H1 (cell line): ENCODE data around the gene BRMS1. TPM values are rescaled to one million over a fixed set of nuclear protein-coding genes. Genes with fewer than 3 reads are reported as not detected.

Experiments
- CTCF ChIA-PET: fragments of 300-600 bp; sonication (Branson Sonifier 250); formaldehyde crosslinking; loops from one replicate; lab custom pipeline; 2021; ENCODE audit not compliant: partially characterized antibody; lab: Charles Lee
- POLR2A ChIA-PET: fragments of 300-600 bp; sonication (Branson Sonifier 250); formaldehyde crosslinking; loops from one replicate; lab custom pipeline; 2021; ENCODE audit warnings: inconsistent platforms; ENCODE audit not compliant: partially characterized antibody; lab: Charles Lee
- DNase-seq, 2 experiments: peaks; one replicate each; pipeline versions ENCODE4 v3.0.0 to v3.0.0-alpha.2; 2010 to 2022; ENCODE audit warnings: low spot score in 2 of 2, low read depth in 1 of 2, mixed read lengths in 1 of 2
- FAIRE-seq: peaks from 2 replicates; lab custom pipeline; 2011; peaks lifted over from hg19 to GRCh38; lab: Jason Lieb, UNC
- H2AFZ ChIP-seq: 2 replicates; pipeline ENCODE4 v1.8.1; 2012; ENCODE audit warnings: low read length, inconsistent platforms
- H2AK5ac ChIP-seq: 2 replicates; pipeline ENCODE4 v1.6.1; 2013; ENCODE audit warnings: low read depth, low read length
- H2BK120ac ChIP-seq: replicated peaks from 2 replicates; pipeline ENCODE3; 2013; ENCODE audit warnings: low read depth, low read length, inconsistent platforms
- H2BK12ac ChIP-seq: 2 replicates; pipeline ENCODE4 v1.6.1; 2013; ENCODE audit warnings: low read depth, low read length
- H2BK15ac ChIP-seq: 2 replicates; pipeline ENCODE4 v1.6.1; 2013; ENCODE audit warnings: low read length
- H2BK20ac ChIP-seq: 2 replicates; pipeline ENCODE4 v1.6.1; 2013; ENCODE audit warnings: low read length
- H2BK5ac ChIP-seq: 2 replicates; pipeline ENCODE4 v1.6.1; 2013; ENCODE audit warnings: low read depth, low read length
- H3K14ac ChIP-seq: 2 replicates; pipeline ENCODE4 v1.6.1; 2013; ENCODE audit warnings: inconsistent platforms; ENCODE audit not compliant: insufficient read length
- H3K18ac ChIP-seq: 2 replicates; pipeline ENCODE4 v1.6.1; 2013; ENCODE audit warnings: low read length; ENCODE audit errors: extremely low read depth
- H3K23ac ChIP-seq: 2 replicates; pipeline ENCODE4 v1.6.1; 2013; ENCODE audit warnings: inconsistent platforms; ENCODE audit not compliant: insufficient read length
- H3K23me2 ChIP-seq: 2 replicates; pipeline ENCODE4 v1.6.1; 2013; ENCODE audit warnings: low read depth, low read length
- H3K27ac ChIP-seq: 2 replicates; pipeline ENCODE4 v1.6.1; 2011; ENCODE audit warnings: low read depth, low read length, inconsistent platforms
- H3K27me3 ChIP-seq, 4 experiments: replicated peaks in 1 of 4; 1 replicate in 1 of 4; 2 replicates in 3 of 4; pipeline versions ENCODE4 v1.6.1 to v1.8.1; 2011 to 2013; ENCODE audit warnings: low read length in 3 of 4, mild to moderate bottlenecking in 3 of 4, inconsistent platforms in 2 of 4, mixed read lengths in 2 of 4, moderate library complexity in 1 of 4; ENCODE audit not compliant: control insufficient read depth in 3 of 4, insufficient read depth in 3 of 4; ENCODE audit errors: extremely low read depth in 1 of 4
- H3K36me3 ChIP-seq, 4 experiments: 2 replicates each; pipeline versions ENCODE4 v1.6.1 to v1.8.1; 2011 to 2013; ENCODE audit warnings: mild to moderate bottlenecking in 4 of 4, low read length in 3 of 4, moderate library complexity in 2 of 4, control low read depth in 1 of 4, inconsistent platforms in 1 of 4; ENCODE audit not compliant: insufficient read depth in 4 of 4, control insufficient read depth in 2 of 4
- H3K4ac ChIP-seq: replicated peaks from 2 replicates; pipeline ENCODE3; 2013; ENCODE audit warnings: low read length, low read depth, mixed read lengths, inconsistent platforms; ENCODE audit not compliant: insufficient read length
- H3K4me1 ChIP-seq, 4 experiments: replicated peaks in 1 of 4; 1 replicate in 1 of 4; 2 replicates in 3 of 4; pipeline versions ENCODE4 v1.6.1 to v1.8.1; 2011 to 2013; ENCODE audit warnings: low read length in 3 of 4, inconsistent platforms in 2 of 4, mixed read lengths in 1 of 4; ENCODE audit not compliant: insufficient read depth in 4 of 4, control insufficient read depth in 3 of 4
- H3K4me2 ChIP-seq, 2 experiments: 2 replicates each; pipeline versions ENCODE4 v1.6.1 to v1.8.1; 2011 to 2013; ENCODE audit warnings: low read depth in 2 of 2, low read length in 2 of 2, control low read depth in 1 of 2, inconsistent platforms in 1 of 2, mild to moderate bottlenecking in 1 of 2; ENCODE audit not compliant: insufficient read depth in 1 of 2
- H3K4me3 ChIP-seq, 4 experiments: fragments of 200-600, 300-600 bp in 1 of 4; sonication (generic), shearing (Covaris generic), sonication (Bioruptor Twin) in 1 of 4; 2 replicates each; pipeline versions ENCODE4 v1.5.1 to v1.8.1; 2011 to 2016; ENCODE audit warnings: low read length in 4 of 4, low read depth in 3 of 4, control low read depth in 2 of 4, inconsistent platforms in 2 of 4, mild to moderate bottlenecking in 2 of 4, mixed read lengths in 1 of 4, moderate library complexity in 1 of 4; ENCODE audit not compliant: insufficient read depth in 2 of 4; ENCODE audit errors: extremely low read depth in 1 of 4
- H3K56ac ChIP-seq: replicated peaks from 2 replicates; pipeline ENCODE3; 2013; ENCODE audit warnings: low read depth, mild to moderate bottlenecking, mixed read lengths, low read length, inconsistent platforms; ENCODE audit not compliant: insufficient read length
- H3K79me1 ChIP-seq: 2 replicates; pipeline ENCODE4 v1.6.1; 2013; ENCODE audit warnings: low read depth, low read length, control low read depth
- H3K79me2 ChIP-seq, 2 experiments: 2 replicates each; pipeline versions ENCODE4 v1.6.1 to v1.8.1; 2012 to 2013; ENCODE audit warnings: low read length in 2 of 2, mild to moderate bottlenecking in 2 of 2, inconsistent platforms in 1 of 2; ENCODE audit not compliant: insufficient read depth in 2 of 2, control insufficient read depth in 1 of 2
- H3K9ac ChIP-seq, 4 experiments: replicated peaks in 1 of 4; 1 replicate in 1 of 4; 2 replicates in 3 of 4; pipeline versions ENCODE4 v1.6.1 to v1.8.1; 2011 to 2013; ENCODE audit warnings: low read depth in 3 of 4, low read length in 3 of 4, control low read depth in 2 of 4, mild to moderate bottlenecking in 2 of 4, moderate library complexity in 2 of 4, inconsistent platforms in 1 of 4; ENCODE audit errors: extremely low read depth in 1 of 4
- H3K9me3 ChIP-seq, 2 experiments: 2 replicates each; pipeline versions ENCODE4 v1.6.1 to v1.8.1; 2012 to 2013; ENCODE audit warnings: mild to moderate bottlenecking in 2 of 2, moderate library complexity in 2 of 2, control low read depth in 1 of 2, inconsistent platforms in 1 of 2, low read depth in 1 of 2, low read length in 1 of 2, mixed read lengths in 1 of 2; ENCODE audit not compliant: insufficient read depth in 2 of 2
- H4K20me1 ChIP-seq, 2 experiments: replicated peaks in 1 of 2; 2 replicates each; pipeline versions ENCODE3 to v1.8.1; 2011 to 2013; ENCODE audit warnings: inconsistent platforms in 2 of 2, low read length in 2 of 2, mild to moderate bottlenecking in 1 of 2; ENCODE audit not compliant: insufficient read depth in 2 of 2, control insufficient read depth in 1 of 2
- H4K5ac ChIP-seq: 2 replicates; pipeline ENCODE4 v1.6.1; 2013; ENCODE audit warnings: low read length, low read depth, mixed read lengths, inconsistent platforms; ENCODE audit not compliant: insufficient read length
- H4K8ac ChIP-seq: 2 replicates; pipeline ENCODE4 v1.8.0; 2013; ENCODE audit warnings: mild to moderate bottlenecking, moderate library complexity, low read length, inconsistent platforms; ENCODE audit not compliant: insufficient read depth; ENCODE audit errors: extremely low read depth
- H4K91ac ChIP-seq: replicated peaks from 2 replicates; pipeline ENCODE3; 2013; ENCODE audit warnings: low read length, mixed read lengths, inconsistent platforms; ENCODE audit not compliant: insufficient read length
- ASH2L ChIP-seq: fragments of 200-600, 300-600 bp; sonication (generic); IDR thresholded peaks from one replicate; pipeline ENCODE4 v1.7.1; 2017; ENCODE audit warnings: low read length
- CHD1 ChIP-seq: IDR thresholded peaks from 2 replicates; pipeline ENCODE4 v1.6.1; 2012; ENCODE audit warnings: low read depth, low read length, improper control_type of control experiment
- EGR1 ChIP-seq: IDR thresholded peaks from 2 replicates; pipeline ENCODE4 v1.6.1; 2011; ENCODE audit warnings: low read depth, low read length, borderline replicate concordance
- FOSL1 ChIP-seq: IDR thresholded peaks from 2 replicates; pipeline ENCODE4 v1.6.1; 2011; ENCODE audit warnings: mild to moderate bottlenecking, low read depth, low read length, moderate library complexity; ENCODE audit not compliant: insufficient read depth
- GTF2F1 ChIP-seq: IDR thresholded peaks from 2 replicates; pipeline ENCODE4 v1.6.1; 2012; ENCODE audit warnings: low read depth, low read length, improper control_type of control experiment, borderline replicate concordance
- KDM1A ChIP-seq: fragments of 200-600, 300-600 bp; sonication (generic); IDR thresholded peaks from 2 replicates; pipeline ENCODE4 v1.7.1; 2016; ENCODE audit warnings: mild to moderate bottlenecking, low read length, borderline replicate concordance
- MAX ChIP-seq: IDR thresholded peaks from 2 replicates; pipeline ENCODE4 v1.6.1; 2012; ENCODE audit warnings: inconsistent platforms
- POU5F1 ChIP-seq: IDR thresholded peaks from 2 replicates; pipeline ENCODE4 v1.6.1; 2011; ENCODE audit warnings: low read depth, mild to moderate bottlenecking, low read length, moderate library complexity
- RAD21 ChIP-seq, 2 experiments: IDR thresholded peaks in 1 of 2; conservative IDR thresholded peaks in 1 of 2; 2 replicates each; pipeline ENCODE4 v1.6.1; 2011; ENCODE audit warnings: low read depth in 2 of 2, low read length in 2 of 2, improper control_type of control experiment in 1 of 2, inconsistent platforms in 1 of 2, mild to moderate bottlenecking in 1 of 2, moderate library complexity in 1 of 2
- RFX5 ChIP-seq: IDR thresholded peaks from 2 replicates; pipeline ENCODE4 v1.6.1; 2011; ENCODE audit warnings: low read depth, low read length, improper control_type of control experiment, borderline replicate concordance
- SIRT6 ChIP-seq: IDR thresholded peaks from one replicate; pipeline ENCODE4 v1.7.1; 2012; ENCODE audit warnings: low read length, inconsistent platforms
- SP1 ChIP-seq: IDR thresholded peaks from 2 replicates; pipeline ENCODE4 v1.6.1; 2011; ENCODE audit warnings: low read depth, low read length
- SP4 ChIP-seq: IDR thresholded peaks from 2 replicates; pipeline ENCODE4 v1.6.1; 2012; ENCODE audit warnings: low read length, inconsistent platforms
- TAF7 ChIP-seq: optimal IDR thresholded peaks from 2 replicates; pipeline ENCODE3; 2011; ENCODE audit warnings: low read depth, mild to moderate bottlenecking, inconsistent platforms, low read length, moderate library complexity, borderline replicate concordance
- WGBS, 2 experiments: shearing (Covaris generic) in 1 of 2; methylation state at CpG; one replicate each; pipeline versions ENCODE4 v1.1.6 to v1.1.7; 2013 to 2015; ENCODE audit warnings: low lambda C conversion rate in 2 of 2, mixed read lengths in 2 of 2, inconsistent platforms in 1 of 2, low coverage in 1 of 2, missing lambda C conversion rate in 1 of 2; ENCODE audit not compliant: insufficient replicate concordance in 2 of 2, insufficient coverage in 1 of 2, insufficient read length in 1 of 2; ENCODE audit errors: extremely low coverage in 1 of 2, missing lambda C conversion rate in 1 of 2; 5-methylcytosine and 5-hydroxymethylcytosine counted together
- polyA plus RNA-seq, 7 experiments: library from polyadenylated mRNA; depleted of rRNA in 3 of 7; stranded (reverse) in 5 of 7; unstranded in 2 of 7; fragments of >200 nt in 5 of 7; fragments of 200-250 nt in 2 of 7; gene quantifications; 1 replicate in 5 of 7; 2 replicates in 1 of 7; 4 replicates in 1 of 7; pipeline versions ENCODE4 v1.2.1 to v1.2.3, GENCODE V29; 2011 to 2013; ENCODE audit warnings: missing spikeins in 2 of 7, mixed read lengths in 2 of 7
- total RNA-seq: library from RNA; stranded (reverse); fragmentation: NEBNext Ultra II Directional; extraction: Animal tissue kit (Norgen Biotek cat#: 25700); gene quantifications from 2 replicates; pipeline ENCODE4 v1.2.1, GENCODE V29; 2021

Gene BRMS1
- total and polyA plus RNA-seq, 2 of the 8 experiments (the other 6 are each of a cell fraction or from before 2014, with no cell fraction given): 39.2 to 46.1 TPM

- H3K23ac ChIP-seq: no peak overlapping the region
- WGBS, 2 experiments: 89% methylated on average over 6 of the region's 6 CpGs; no CpG with 5 or more reads in 1 of the 2 experiments
- H3K56ac ChIP-seq: no peak overlapping the region
- peaks cover 3% of the 10 kb centered on the region for H3K79me1 ChIP-seq
- H4K91ac ChIP-seq: no peak overlapping the region
- H2BK120ac ChIP-seq: no peak overlapping the region
- H4K5ac ChIP-seq: no peak overlapping the region
- no peak overlapping the region for H2BK20ac ChIP-seq
- H2AFZ ChIP-seq: no peak overlapping the region
- H4K8ac ChIP-seq: no peak overlapping the region
- DNase-seq: no peak
- peaks cover 3 to 8% of the 10 kb centered on the region in 2 experiments for H4K20me1 ChIP-seq
- no peak overlapping the region for H2BK12ac ChIP-seq
- no peak overlapping the region for H3K4me3 ChIP-seq
- ChIA-PET POLR2A (interaction anchor here (0.9 to 28.7 kb wide), 5 partner anchors 8 to 52 kb away, joined by 3 to 487 read pairs (median 3); partner anchors contain the start of gene SLC29A2), CTCF (interaction anchor here (0.6 to 4.6 kb wide), 11 partner anchors 10 to 889 kb away, joined by 3 to 55 read pairs (median 4); partner anchors contain the start of gene CD248)
- H3K79me2 ChIP-seq: peaks cover 0 to 11% of the 10 kb centered on the region in 2 experiments; a peak in 2 of 4 replicates
- H3K14ac ChIP-seq: no peak overlapping the region
- H3K4ac ChIP-seq: no peak overlapping the region
- peaks cover 6 to 12% (median 9%) of the 10 kb centered on the region in 4 experiments; a peak in 4 of 8 replicates for H3K36me3 ChIP-seq
- no peaks in the 10 kb centered on the region for H3K9me3 ChIP-seq
- no peaks in the 10 kb centered on the region; a peak in 2 of 7 replicates for H3K27me3 ChIP-seq
- no peak overlapping the region for H2BK5ac ChIP-seq
- no peak for FAIRE-seq
- no peak overlapping the region for H3K9ac ChIP-seq
- H2AK5ac ChIP-seq: no peak overlapping the region
- H2BK15ac ChIP-seq: no peak overlapping the region
- H3K27ac ChIP-seq: no peak overlapping the region
- peaks cover 0 to 20% (median 14%) of the 10 kb centered on the region in 4 experiments; a peak in 6 of 7 replicates for H3K4me1 ChIP-seq
- H3K4me2 ChIP-seq: no peak overlapping the region
- H3K23me2 ChIP-seq: peaks cover 2% of the 10 kb centered on the region; the same call in 1 of the 2 replicates
- no peak overlapping the region for H3K18ac ChIP-seq
- TF ChIP-seq SIRT6: no peak
- no peak for TF ChIP-seq ASH2L
- no peak for TF ChIP-seq CHD1
- no peak for TF ChIP-seq SP4
- TF ChIP-seq GTF2F1: no peak
- TF ChIP-seq EGR1: no peak
- TF ChIP-seq POU5F1: no peak
- no peak for TF ChIP-seq SP1
- TF ChIP-seq TAF7: no peak
- TF ChIP-seq KDM1A: no peak
- no peak for TF ChIP-seq FOSL1
- TF ChIP-seq RAD21 (IDR thresholded peaks at IDR 0.05 in 1 of 2, conservative IDR thresholded peaks at IDR 0.05 in 1 of 2; ENCODE audit: low read depth in 2 of 2, low read length in 2 of 2): no peak
- TF ChIP-seq MAX: no peak
- TF ChIP-seq RFX5: no peak
These were observed 5.7 kb downstream of the BRMS1 start for GRCh38 chr11:66339162-66339675.
